ENCODE data around the gene KCNQ5.
"Not testable (repeated sequence)": the region's sequence is repeated elsewhere in the genome, so short reads cannot be mapped to it uniquely, and the experiment has no call there.

The KCNQ5 gene

GRCh38 chr6:73151732-73152131 lies 529.9 kb downstream of the KCNQ5 start:
- DNase-seq, result no peak

- no peak for DNase-seq
Observed at GRCh38 chr6:73152556-73152955, 530.7 kb downstream of the KCNQ5 start.

GRCh38 chr6:73152966-73153757 lies 531.3 kb downstream of the KCNQ5 start:
- DNase-seq, result no peak

- DNase-seq, result no peak
Observed at GRCh38 chr6:73156793-73157767, 535.2 kb downstream of the KCNQ5 start.

- no peak for DNase-seq
Observed at GRCh38 chr6:73157870-73158269, 536.0 kb downstream of the KCNQ5 start.

GRCh38 chr6:73169111-73169510 lies 547.2 kb downstream of the KCNQ5 start:
- DNase-seq, result no peak

- no peak for DNase-seq
Observed at GRCh38 chr6:73169633-73170032, 547.8 kb downstream of the KCNQ5 start.

GRCh38 chr6:73174646-73175045 lies 552.8 kb downstream of the KCNQ5 start:
- no peak for DNase-seq

GRCh38 chr6:73176057-73176456 lies 554.2 kb downstream of the KCNQ5 start:
- DNase-seq, result no peak

- no peak for DNase-seq
Observed at GRCh38 chr6:73177221-73177944, 555.5 kb downstream of the KCNQ5 start.

GRCh38 chr6:73180076-73180738 lies 558.3 kb downstream of the KCNQ5 start:
- no peak for DNase-seq

- DNase-seq, result peak; percentile 95
Observed at GRCh38 chr6:73180763-73181619, 559.1 kb downstream of the KCNQ5 start.

GRCh38 chr6:73182021-73182607 lies 560.2 kb downstream of the KCNQ5 start:
- no peak for DNase-seq

GRCh38 chr6:73193302-73193701 lies 571.4 kb downstream of the KCNQ5 start:
- not testable (repeated sequence) for DNase-seq

- DNase-seq, result no peak
Observed at GRCh38 chr6:73194744-73195143, 572.9 kb downstream of the KCNQ5 start.

- no peak for DNase-seq
Observed at GRCh38 chr6:73200247-73200646, 578.4 kb downstream of the KCNQ5 start.

GRCh38 chr6:73200735-73201134 lies 578.9 kb downstream of the KCNQ5 start:
- no peak for DNase-seq

- no peak for DNase-seq
Observed at GRCh38 chr6:73203098-73203497, 581.2 kb downstream of the KCNQ5 start.

GRCh38 chr6:73204252-73204651 lies 582.4 kb downstream of the KCNQ5 start:
- DNase-seq, result no peak

GRCh38 chr6:73207221-73207837 lies 585.5 kb downstream of the KCNQ5 start:
- DNase-seq, result no peak

GRCh38 chr6:73209117-73209516 lies 587.3 kb downstream of the KCNQ5 start:
- DNase-seq, result no peak

Measured in NCI-H1694 treated with DMSO at 0.1 percent for 48 hours (cell line).